Adipocyte (in vitro differentiated cells): ENCODE data around the gene TMEM219.
A peak's percentile ranks its signal among the peaks of the same experiment; 100 is the strongest.

ENCODE experiments used
- DNase-seq: peaks from one replicate; pipeline ENCODE4 v3.0.0-alpha.2; 2015; ENCODE audit warnings: low read depth
- H3K27me3 ChIP-seq: replicated peaks from 2 replicates; pipeline ENCODE4 v1.7.0; 2013; ENCODE audit warnings: mild to moderate bottlenecking, low read length, moderate library complexity; ENCODE audit not compliant: control insufficient read depth, insufficient read depth
- H3K36me3 ChIP-seq: 2 replicates; pipeline ENCODE4 v1.7.0; 2013; ENCODE audit warnings: low read length, mild to moderate bottlenecking, moderate library complexity; ENCODE audit not compliant: control insufficient read depth, insufficient read depth, severe bottlenecking
- H3K4me1 ChIP-seq: 2 replicates; pipeline ENCODE4 v1.7.0; 2013; ENCODE audit warnings: mild to moderate bottlenecking, low read length, moderate library complexity; ENCODE audit not compliant: control insufficient read depth, insufficient read depth
- H3K4me3 ChIP-seq: 2 replicates; pipeline ENCODE4 v1.7.0; 2013; ENCODE audit warnings: mild to moderate bottlenecking, low read length, moderate library complexity
- H3K9ac ChIP-seq: 2 replicates; pipeline ENCODE4 v1.7.0; 2013; ENCODE audit warnings: mild to moderate bottlenecking, low read length, moderate library complexity
- H3K9me3 ChIP-seq: 2 replicates; pipeline ENCODE4 v1.7.0; 2013; ENCODE audit warnings: mild to moderate bottlenecking, low read length, moderate library complexity; ENCODE audit not compliant: control insufficient read depth

The TMEM219 gene

GRCh38 chr16:29974291-29975133 is 12.6 kb downstream of the TMEM219 start:
- peak overlapping the region; percentile 96 for H3K4me3 ChIP-seq
- DNase-seq: peak; percentile 34

GRCh38 chr16:29975134-29975538 is 13.3 kb downstream of the TMEM219 start:
- DNase-seq: no peak
- Histone ChIP-seq H3K36me3 (peaks cover 39% of the 10 kb centered on the region), H3K9ac (peak overlapping the region; percentile 99), H3K27me3 (no peaks in the 10 kb centered on the region), H3K4me1 (peaks cover 26% of the 10 kb centered on the region), H3K4me3 (peak overlapping the region; percentile 96), H3K9me3 (no peaks in the 10 kb centered on the region)

More at GRCh38 chr16:29974291-29975133, 12.6 kb downstream of the TMEM219 start:
- H3K9me3 ChIP-seq: no peaks in the 10 kb centered on the region
- H3K9ac ChIP-seq: peak overlapping the region; percentile 99
- H3K36me3 ChIP-seq: peaks cover 35% of the 10 kb centered on the region
- no peaks in the 10 kb centered on the region for H3K27me3 ChIP-seq
- H3K4me1 ChIP-seq: peaks cover 26% of the 10 kb centered on the region

- peak; percentile 15 for DNase-seq
- H3K36me3 ChIP-seq: peaks cover 47% of the 10 kb centered on the region
- peaks cover 26% of the 10 kb centered on the region for H3K4me1 ChIP-seq
- no peaks in the 10 kb centered on the region for H3K9me3 ChIP-seq
- H3K4me3 ChIP-seq: peak overlapping the region; percentile 96
- H3K27me3 ChIP-seq: no peaks in the 10 kb centered on the region
- H3K9ac ChIP-seq: peak overlapping the region; percentile 51
Observed at GRCh38 chr16:29975811-29976511, 14.1 kb downstream of the TMEM219 start.

GRCh38 chr16:29977063-29977825 is 15.4 kb downstream of the TMEM219 start:
- no peak overlapping the region for H3K9ac ChIP-seq
- peak overlapping the region; percentile 96 for H3K4me3 ChIP-seq
- H3K4me1 ChIP-seq: peaks cover 26% of the 10 kb centered on the region
- no peaks in the 10 kb centered on the region for H3K9me3 ChIP-seq
- H3K27me3 ChIP-seq: no peaks in the 10 kb centered on the region
- peaks cover 51% of the 10 kb centered on the region for H3K36me3 ChIP-seq
- no peak for DNase-seq

GRCh38 chr16:29978081-29978480 is 16.2 kb downstream of the TMEM219 start:
- no peak for DNase-seq
- Histone ChIP-seq H3K36me3 (peaks cover 55% of the 10 kb centered on the region), H3K27me3 (no peaks in the 10 kb centered on the region), H3K9me3 (no peaks in the 10 kb centered on the region), H3K9ac (no peak overlapping the region), H3K4me3 (no peak overlapping the region), H3K4me1 (peaks cover 26% of the 10 kb centered on the region)

GRCh38 chr16:29978564-29979270 is 16.8 kb downstream of the TMEM219 start:
- peaks cover 26% of the 10 kb centered on the region for H3K4me1 ChIP-seq
- H3K27me3 ChIP-seq: no peaks in the 10 kb centered on the region
- no peak overlapping the region for H3K4me3 ChIP-seq
- DNase-seq: no peak
- peaks cover 62% of the 10 kb centered on the region for H3K36me3 ChIP-seq
- no peaks in the 10 kb centered on the region for H3K9me3 ChIP-seq
- no peak overlapping the region for H3K9ac ChIP-seq

- H3K4me1 ChIP-seq: no peaks in the 10 kb centered on the region
- peaks cover 99% of the 10 kb centered on the region for H3K36me3 ChIP-seq
- no peak overlapping the region for H3K9ac ChIP-seq
- H3K27me3 ChIP-seq: no peaks in the 10 kb centered on the region
- DNase-seq: no peak
- no peaks in the 10 kb centered on the region for H3K9me3 ChIP-seq
- H3K4me3 ChIP-seq: no peak overlapping the region
Observed at GRCh38 chr16:29982560-29983419, 20.9 kb downstream of the TMEM219 start.

GRCh38 chr16:29983420-29984136 is 21.7 kb downstream of the TMEM219 start:
- no peak overlapping the region for H3K4me3 ChIP-seq
- peak; percentile 19 for DNase-seq
- H3K4me1 ChIP-seq: no peaks in the 10 kb centered on the region
- no peaks in the 10 kb centered on the region for H3K27me3 ChIP-seq
- H3K36me3 ChIP-seq: peaks cover 99% of the 10 kb centered on the region
- H3K9me3 ChIP-seq: no peaks in the 10 kb centered on the region
- no peak overlapping the region for H3K9ac ChIP-seq

GRCh38 chr16:29984137-29984763 is 22.4 kb downstream of the TMEM219 start:
- H3K9ac ChIP-seq: no peak overlapping the region
- no peak for DNase-seq
- no peaks in the 10 kb centered on the region for H3K4me1 ChIP-seq
- no peaks in the 10 kb centered on the region for H3K27me3 ChIP-seq
- H3K4me3 ChIP-seq: no peak overlapping the region
- no peaks in the 10 kb centered on the region for H3K9me3 ChIP-seq
- H3K36me3 ChIP-seq: peaks cover 99% of the 10 kb centered on the region
